CD4-positive, alpha-beta T cell treated with Interleukin-12 subunit alpha and Interleukin-12 subunit beta, for 1 hour (primary cell): ENCODE measurements around the gene MOB3B.

ENCODE experiments used
- DNase-seq: peaks from one replicate; pipeline ENCODE4 v3.0.0-alpha.2; 2020

MOB3B gene

DNA sequence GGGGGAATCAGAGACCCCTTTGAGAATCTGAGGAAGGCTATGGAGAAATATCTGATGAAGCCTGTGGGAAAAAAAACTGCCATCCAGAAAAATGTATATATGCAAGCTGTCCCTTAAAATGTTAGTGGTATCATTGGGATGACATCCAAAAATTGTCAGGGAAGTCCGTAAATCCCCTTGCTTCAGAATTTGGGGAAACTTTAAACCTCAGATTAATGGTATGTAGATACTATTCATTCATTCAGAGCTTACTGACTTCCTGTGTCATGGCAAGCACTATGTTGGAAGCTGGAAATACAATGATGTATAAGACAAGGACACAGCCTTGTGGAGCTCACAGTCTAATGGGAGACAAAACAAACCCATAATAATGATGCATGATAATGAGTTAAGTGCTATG, 10.9 kb upstream of the MOB3B start:
- DNase-seq, result no peak

DNA sequence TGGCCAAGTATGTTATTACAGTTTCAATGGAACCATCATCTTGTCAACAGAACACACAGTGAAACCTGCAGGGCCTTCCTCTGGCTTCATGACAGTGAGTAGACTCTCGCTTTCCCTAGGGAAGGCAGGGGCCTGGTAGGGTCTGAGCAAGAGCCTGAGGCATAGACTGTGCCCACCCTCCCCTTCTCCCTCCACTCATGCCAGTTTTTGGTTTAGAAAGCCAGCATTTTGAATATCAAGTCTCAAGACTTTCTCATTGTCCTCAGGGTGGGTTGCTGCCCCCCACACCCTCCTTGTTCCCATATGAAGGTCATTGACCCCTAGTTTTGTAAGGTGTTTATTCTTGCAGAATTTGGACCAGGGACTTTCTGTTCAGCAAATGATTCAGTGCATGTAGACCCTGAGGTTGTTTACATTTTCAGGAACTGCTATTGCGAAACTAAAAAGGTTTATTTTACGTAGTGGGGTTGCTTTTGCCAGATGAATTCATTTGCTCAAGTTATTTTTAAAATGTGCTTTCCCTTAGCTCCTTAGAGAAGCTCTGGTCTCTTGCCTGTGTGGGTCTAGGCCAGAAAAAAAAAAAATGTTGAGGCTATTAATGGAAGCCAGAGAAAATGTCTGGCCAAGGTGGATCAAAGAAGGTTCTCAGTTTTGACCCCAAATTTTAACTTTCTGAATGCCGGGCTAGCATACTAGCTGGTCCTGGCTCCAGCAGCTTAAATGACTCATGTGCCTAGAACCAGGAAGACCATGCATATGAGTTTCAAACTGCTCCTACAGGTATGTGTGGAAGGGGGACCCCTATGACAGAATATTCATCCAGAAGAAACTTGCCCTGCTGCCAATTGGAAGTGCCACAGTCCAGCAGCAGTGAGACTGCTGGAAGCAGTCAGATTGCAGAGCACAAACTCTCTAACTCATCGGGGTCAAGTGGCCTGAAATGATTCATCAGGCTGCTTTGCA, 10.1 kb upstream of the MOB3B start:
- DNase-seq, result no peak

DNA sequence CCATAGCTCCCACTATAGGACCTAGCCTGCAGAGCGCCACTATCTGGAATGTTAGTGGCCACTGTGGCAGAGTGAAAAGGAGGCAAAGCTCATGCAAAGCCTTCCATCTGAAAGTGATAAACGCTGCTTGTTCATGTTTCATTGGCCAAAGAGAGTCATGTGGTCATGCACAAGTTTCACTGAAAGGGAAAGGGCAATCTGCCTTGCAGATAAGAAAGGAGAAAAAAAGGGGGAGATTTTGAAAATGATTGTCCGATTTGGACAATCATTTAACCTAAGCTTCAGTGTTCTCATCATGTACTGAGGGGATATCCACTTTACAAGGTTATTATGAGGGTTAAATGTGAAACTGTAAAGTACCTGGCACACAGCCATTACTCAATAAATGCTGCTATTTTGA, 9.0 kb upstream of the MOB3B start:
- DNase-seq, result no peak

DNA sequence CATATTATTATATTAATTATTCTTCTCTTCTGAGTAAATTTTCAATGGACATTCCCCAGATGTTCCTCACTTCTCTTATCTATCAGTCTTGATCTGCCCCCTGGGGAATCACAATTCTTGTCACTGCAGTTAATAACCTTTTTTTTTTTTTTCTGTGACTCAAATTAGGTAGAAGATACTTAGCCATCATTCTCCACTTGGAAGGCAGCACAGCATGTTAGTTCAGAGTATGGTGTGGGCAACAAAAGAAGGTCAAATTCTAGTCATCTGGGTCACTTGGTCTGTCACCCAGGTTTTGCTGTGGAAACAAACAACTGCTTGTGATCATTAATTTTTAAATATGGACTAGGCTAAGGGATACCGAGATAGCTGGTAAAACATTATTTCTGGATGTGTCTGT, 8.1 kb upstream of the MOB3B start:
- no peak for DNase-seq

DNA sequence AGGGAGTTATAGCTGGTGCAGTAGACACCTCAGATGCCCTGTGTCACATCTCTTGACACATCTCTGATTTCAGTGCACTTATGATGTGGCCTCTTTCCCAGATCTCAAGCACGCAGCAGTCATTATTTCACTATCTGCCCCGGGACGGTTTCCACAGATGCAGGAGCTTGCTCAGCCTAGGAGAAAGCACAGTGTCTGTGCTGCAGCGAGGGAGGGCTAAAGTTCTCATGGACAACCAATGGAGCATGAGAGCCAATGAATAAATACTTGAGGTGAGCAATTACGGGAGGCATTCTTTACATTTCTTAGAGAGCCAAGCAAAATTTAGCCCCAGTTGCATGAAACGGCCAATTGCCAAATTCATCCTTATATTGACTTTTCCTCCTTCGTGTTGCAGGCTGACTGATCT, 7.4 kb upstream of the MOB3B start:
- no peak for DNase-seq

DNA sequence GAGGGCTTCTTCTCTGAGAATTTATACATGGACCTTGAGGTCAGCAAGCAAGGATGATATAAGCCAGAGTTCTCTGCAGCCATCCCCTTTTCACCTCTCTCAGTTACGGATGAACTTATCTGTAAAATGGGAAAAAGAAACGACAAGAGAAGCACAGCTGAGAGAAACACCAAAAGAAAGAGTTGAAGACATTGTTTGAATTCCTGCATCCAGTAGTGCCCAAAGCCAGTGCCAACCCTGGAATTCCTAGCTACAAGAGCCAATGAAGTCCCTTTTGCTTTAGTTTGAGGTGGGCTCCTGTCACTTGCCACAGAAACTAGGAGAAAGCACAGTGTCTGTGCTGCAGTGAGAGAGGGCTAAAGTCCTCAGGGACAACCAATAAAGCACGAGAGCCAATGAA, 6.6 kb upstream of the MOB3B start:
- DNase-seq, result no peak

DNA sequence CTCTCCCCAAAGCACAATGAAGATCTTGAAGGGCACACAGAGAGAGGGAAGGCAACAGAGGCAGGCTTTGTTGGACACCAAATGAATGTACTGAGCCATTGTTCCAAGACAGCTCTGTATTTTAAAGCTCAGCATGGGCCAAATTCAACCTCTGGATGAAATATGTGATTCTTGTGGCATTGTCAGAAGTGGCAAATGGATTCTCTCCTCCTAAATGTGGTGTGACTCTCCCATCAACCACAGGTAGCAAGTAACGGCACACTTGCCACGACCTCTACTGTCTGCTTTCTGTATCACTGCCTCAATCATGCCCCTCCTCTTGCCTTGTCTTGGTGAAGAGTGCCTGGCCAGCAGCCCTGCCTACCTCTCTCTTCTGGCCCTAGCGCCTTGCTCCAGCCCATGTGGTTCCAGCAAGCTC, 6.1 kb upstream of the MOB3B start:
- DNase-seq, result no peak

DNA sequence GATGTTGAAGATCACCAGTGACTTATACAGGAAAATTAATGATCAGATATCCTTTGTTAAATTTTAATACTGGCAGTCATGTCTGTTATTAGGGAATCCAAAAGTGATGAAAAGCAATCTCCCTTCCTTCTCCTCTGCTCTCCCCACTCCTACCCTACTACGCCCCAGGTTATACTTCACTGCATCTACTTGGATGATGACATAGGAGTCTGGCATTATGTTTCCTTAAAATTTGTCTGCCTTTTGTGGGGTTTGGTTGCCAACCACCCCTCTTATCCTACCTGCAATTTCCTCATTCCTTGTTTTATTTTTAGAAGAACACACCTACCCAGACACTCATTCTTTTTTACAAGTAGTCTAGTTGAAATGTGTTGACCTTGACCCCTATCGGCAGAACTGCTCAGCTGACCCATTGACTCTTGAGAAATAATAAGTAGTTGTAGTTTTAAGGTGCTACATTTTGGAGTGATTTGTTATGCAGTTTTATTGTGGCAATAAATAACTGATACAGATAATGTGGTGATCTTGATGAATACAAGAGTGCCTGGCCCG, 5.1 kb upstream of the MOB3B start:
- no peak for DNase-seq

DNA sequence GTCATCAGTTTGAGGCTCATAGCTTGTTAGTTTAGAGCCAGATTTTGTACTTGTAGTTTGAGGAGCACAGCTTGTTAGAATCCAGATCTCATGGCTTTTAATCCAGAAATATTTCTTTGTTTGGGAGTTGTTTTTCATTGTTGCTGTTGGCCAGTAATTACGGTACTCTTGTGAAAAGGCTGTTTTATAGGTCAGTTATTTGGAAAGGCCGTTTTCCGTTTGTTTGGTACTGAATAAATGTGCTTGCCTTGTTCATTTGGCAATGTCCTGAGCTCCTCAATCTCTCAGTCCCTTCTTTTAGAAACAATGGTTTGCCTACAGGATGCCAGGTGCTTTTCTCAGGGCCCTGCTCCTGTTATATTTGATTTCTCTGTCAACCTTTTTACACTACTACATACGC, 4.5 kb upstream of the MOB3B start:
- no peak for DNase-seq

DNA sequence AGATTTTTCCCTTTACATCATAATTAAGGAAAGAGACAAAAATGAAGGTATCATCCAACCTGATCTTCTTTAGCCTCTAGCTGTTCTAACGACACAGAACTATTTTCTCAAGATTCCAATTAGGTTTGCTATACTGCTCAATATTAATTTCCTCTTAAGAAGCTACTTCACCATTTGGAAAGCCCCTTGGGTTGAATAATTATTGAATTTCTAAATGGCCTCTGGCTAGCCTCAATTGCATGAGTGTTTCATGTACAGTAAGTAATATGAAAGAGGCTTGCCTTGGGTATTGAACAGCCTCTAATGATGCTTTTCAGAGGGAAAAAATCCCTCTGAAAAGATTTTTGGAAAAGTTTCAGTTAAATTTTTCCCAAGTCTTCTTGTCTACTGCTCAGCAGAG, 3.7 kb upstream of the MOB3B start:
- DNase-seq, result no peak

DNA sequence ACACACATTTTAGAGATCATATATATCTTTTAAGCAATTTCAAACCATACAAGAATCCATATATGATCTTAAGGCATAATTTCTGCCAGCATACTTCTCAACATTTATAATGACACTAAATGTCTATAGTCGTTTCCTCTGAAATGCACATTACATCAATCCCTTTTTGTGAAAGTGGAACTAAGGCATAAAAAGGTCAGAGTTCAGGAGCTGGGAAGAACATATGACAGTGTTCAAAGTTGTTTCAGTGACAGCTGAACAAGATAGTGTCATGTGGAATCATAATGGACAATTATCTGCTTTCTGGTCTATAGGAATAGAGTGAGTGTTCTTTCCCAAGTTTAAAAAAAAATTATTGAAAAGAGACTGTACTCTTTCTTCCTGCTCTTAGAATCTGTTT, 2.4 kb upstream of the MOB3B start:
- no peak for DNase-seq

DNA sequence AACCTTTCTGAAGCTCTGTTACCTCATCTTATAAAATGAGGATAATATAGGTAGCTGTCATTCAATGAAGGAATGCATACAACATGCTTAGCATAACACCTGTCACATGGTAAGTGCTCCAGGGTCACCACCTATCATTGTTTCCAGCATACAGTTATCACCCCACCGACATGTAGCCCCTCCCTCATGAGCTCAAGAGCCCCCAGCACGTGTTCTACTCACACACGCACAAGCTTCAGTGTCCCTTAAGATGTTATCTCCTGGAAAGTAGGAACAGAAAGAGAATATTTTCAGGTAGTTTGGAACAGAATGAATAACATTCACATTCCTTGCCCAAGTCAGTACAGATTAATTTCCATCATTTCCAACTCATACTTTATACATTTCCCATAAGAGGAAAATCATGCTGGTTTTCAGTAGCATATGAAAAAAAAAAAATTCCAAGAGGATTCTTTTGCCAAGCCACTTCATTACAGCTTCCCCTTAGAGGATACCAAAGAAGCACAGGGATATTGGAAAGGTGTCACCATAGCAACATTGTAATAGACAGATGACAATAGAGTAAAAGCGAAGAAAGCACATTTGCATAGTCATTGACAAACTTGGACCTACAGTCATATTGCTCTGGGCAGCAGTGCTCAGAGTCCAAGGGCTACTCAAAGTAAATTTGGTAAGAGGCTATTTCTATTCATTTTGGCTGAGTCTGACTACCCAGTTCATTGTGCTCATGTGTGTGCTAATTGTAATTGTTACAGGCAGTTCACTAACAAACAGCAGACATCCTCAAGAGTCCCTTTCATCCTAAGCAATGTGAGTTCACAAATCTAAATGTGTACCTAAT, 1.5 kb upstream of the MOB3B start:
- DNase-seq, result no peak

DNA sequence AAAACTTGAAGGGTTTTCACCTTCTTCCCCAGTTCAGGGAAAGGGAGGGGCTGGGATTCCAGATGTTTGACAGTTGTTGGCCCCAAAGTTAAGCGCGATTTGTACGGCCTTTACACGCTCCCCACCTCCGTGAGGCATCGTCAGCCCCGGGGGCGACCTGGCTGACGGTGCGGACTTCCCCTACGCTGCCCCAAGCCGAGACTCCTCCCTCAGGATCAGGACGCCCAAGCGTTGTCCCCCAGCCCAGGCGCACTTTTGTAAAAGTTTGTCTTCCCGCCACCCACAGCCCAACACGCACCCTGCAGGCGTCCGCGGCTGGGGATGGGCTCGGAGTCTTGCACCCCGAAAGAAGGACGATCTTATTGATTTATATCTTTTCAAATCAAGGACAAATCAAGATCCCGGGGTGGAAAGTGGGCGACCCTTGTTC, 713 bp downstream of the MOB3B start:
- peak; percentile 43 for DNase-seq

DNA sequence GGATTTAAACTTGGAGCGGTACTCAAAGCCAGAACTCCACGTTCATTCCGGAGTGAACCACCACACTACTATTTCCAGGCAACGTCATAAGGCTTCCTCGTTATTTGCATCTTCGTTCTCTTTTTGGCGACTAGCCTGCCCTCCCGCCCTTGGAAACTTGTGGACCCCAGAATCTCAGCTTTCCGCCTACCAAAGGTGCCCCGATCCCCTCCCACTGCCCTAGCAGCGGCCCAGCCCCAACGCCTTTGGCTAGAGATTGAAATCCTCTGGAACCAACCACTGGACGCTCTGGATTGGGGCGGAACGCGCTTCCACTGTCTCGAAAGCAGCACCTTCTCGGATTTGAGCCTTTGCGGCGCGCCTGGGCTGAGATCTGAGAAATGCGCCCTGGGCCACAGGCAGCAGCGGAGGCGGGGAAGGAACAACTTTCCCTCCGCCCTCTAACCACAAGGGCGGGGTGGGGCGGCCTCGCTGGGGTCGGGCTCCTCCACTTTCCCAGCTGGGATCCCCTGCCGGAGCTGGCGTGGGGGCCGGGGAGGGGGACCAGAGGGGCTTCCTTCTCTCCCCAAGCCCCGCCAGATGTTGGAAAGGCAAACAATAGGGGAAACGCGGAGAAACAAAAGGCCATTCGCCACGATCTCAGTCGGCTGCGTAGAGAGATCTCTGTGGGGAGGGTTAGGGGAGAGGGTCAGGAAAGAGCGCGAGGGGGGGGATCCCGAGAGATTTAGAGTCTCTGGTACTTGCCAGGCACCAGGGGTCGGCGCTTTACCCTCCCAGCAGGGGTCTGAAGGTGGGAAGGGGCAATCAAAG, 1.3 kb downstream of the MOB3B start:
- DNase-seq, result peak; percentile 44

DNA sequence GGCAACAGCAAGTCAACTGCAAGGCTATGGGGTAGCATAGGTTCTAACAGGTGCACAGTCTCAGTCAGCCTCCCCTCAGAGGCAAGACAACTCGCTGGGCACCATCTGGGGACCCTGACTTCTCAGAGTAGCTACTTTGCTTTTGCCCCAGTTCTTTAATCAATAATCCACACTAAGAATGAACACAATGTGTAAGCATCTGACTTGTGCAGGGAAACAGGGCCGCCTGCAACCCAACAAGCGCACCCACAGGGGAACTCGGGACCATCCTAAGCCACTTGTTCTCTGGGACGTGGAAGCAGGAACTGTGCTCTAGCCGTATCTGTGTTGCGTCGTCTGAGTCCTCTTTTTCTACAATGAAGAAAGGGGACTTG, 1.9 kb downstream of the MOB3B start:
- DNase-seq, result no peak

DNA sequence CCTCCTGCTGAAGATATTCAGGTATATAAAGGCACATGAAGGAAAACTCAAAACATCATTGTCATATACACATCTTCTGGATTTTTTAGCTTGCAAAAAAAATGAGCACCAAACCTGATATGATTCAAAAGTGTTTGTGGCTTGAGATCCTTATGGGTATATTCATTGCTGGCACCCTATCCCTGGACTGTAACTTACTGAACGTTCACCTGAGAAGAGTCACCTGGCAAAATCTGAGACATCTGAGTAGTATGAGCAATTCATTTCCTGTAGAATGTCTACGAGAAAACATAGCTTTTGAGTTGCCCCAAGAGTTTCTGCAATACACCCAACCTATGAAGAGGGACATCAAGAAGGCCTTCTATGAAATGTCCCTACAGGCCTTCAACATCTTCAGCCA, 5.4 kb downstream of the MOB3B start, which contains the start of gene IFNK:
IFNK (plus strand) TSS at position 55 of the 400 bp plus-strand sequence; CDS start at position 102, 47 bp downstream.
- DNase-seq, result no peak

DNA sequence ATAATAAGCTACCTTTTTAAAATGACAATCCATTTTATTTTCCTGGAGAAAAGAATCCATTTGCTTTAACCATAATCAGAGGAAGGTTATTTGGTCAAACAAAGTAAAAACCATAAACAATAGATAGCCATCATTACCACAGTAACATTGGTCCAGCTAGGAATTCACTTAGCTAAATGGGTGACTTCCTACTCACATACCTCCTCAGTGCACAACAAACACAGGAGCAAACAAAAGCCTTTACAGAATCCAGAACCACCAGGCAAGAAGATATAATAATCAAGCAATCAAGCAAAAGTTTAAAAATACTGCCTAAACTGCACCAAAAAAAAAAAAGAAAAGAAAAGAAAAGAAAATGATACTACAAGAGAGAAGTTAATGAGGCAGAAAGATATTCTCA, 6.5 kb downstream of the MOB3B start:
- DNase-seq, result no peak

DNA sequence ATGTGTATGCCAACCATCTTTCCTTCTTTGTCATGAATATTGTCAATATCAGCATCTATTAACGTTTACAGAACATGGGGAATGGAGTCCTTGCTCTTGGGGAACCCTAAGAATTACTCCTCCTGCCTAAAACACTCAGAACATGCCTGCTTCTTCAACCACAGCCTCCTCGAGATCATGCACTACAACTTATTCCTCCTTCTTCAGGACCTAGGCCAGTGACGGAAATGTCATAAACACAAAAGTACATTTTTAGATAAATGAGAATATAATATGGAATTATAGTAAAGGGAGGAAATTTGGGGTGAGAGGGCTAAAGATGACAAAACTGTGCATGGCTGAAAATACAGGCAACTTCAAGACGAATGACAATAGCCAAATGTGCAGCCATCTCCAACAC, 8.6 kb downstream of the MOB3B start:
- DNase-seq, result no peak

DNA sequence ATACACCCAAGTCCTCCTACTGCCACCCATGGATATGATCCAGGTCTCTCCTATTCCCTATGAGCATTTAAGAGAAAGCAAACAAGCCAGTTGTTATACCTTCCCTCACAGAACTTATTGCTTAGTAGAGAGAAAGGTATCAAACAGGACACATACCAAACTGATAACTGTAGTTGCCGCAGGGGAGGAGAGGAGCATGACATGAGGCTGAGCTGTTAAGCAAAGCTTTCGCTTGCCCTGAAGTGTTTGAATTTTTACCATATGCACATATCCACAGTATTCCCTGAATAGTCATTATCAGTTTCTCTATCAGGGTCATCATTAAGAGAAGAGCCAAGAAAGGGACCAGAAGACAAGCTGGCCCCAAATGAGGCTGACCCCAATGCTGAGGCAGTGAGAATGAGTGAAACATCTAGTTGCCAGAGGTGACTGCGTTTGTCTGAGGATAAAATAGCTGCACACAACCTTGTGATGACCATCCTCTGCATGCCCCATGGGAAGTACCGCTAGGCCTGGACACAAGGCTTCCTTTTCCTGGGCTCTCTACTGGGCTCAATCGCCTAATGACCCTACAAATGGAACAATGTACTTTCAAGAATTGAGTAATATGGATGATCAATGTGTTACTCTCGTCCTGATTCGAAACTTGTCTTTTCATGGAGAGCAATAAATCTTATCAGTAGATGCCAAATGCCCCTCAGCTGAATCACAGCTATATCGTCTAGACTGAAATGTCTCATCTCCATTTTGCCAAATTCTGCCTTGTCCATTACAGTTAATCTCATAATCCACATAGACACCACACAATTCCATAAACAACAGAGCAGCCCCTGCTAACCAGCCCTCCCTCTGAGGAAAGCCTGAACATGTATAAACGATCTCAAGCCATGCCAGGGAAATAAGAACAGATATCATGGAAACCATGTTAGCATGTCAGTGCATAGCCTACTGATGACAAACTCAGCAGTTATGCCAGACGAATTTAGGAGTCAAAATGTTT, 9.8 kb downstream of the MOB3B start:
- DNase-seq, result no peak

DNA sequence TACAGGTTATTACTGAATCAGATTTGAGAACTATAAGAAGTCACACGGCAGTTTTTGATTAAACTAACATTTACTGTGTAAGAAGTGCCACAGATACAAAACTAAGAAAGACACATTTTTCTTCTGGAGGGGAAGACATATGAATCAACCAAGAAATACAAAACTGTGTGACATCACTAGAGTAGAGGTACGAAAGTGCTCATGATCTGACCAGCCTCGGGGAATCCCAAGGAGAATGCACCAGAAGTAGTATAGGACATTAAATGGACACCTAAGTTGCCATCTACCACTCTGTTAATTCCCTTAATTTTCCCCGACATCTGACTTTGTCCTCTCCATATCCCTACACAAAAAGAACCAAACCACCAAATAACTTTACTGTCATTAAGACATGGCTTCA, 10.8 kb downstream of the MOB3B start:
- DNase-seq, result no peak

DNA sequence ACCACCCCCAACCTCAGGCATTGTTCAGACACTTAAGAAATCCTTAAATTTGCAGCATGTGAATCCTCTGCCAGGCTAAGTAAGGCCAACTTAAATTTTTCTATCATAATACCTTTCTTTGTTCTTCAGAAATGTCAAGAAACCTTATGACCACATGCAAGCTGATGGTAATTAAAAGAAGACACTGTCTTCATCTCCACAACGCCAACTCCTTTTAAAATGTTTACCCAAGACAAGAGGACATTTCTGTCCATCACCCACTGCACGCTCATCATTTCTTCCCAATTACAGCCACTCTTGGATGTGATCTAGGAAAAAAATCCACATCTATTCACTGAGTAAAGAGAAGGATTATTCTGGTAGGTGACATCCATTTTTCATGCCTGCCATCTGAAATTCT, 11.6 kb downstream of the MOB3B start:
- no peak for DNase-seq
